Stimulated activated CD8-positive, alpha-beta memory T cell treated with anti-CD3 and anti-CD28 coated beads, Interleukin-7, amount 100 ng/mL, for 48 hours (primary cell): ENCODE data around the gene HAND1.
A peak's percentile ranks its signal among the peaks of the same experiment; 100 is the strongest.

Source experiments
- DNase-seq, 2 donors: peaks; one replicate each; pipeline ENCODE4 v3.0.0-alpha.2; 2020; ENCODE audit warnings: low read depth in 1 of 2; ENCODE audit errors: extremely low read depth in 1 of 2

The HAND1 gene

GRCh38 chr5:154506049-154506715, 28.2 kb upstream of the HAND1 start:
- DNase-seq = no peak

GRCh38 chr5:154505567-154505966, 27.5 kb upstream of the HAND1 start:
- no peak for DNase-seq

GRCh38 chr5:154503698-154504039, 25.6 kb upstream of the HAND1 start:
- DNase-seq = no peak

- no peak for DNase-seq
Measured at GRCh38 chr5:154502180-154502579, 24.2 kb upstream of the HAND1 start.

GRCh38 chr5:154501566-154501965, 23.5 kb upstream of the HAND1 start:
- DNase-seq = no peak

GRCh38 chr5:154498994-154499393, 21.0 kb upstream of the HAND1 start:
- DNase-seq = no peak

- no peak for DNase-seq
Measured at GRCh38 chr5:154498591-154498990, 20.6 kb upstream of the HAND1 start.

GRCh38 chr5:154494036-154494435, 16.0 kb upstream of the HAND1 start:
- no peak for DNase-seq

- DNase-seq = no peak
Measured at GRCh38 chr5:154493274-154493673, 15.2 kb upstream of the HAND1 start.

- no peak for DNase-seq
Measured at GRCh38 chr5:154491941-154492340, 13.9 kb upstream of the HAND1 start.

GRCh38 chr5:154487541-154487940, 9.5 kb upstream of the HAND1 start:
- peak; percentile 41 to 61 for DNase-seq

GRCh38 chr5:154486427-154486866, 8.4 kb upstream of the HAND1 start:
- no peak for DNase-seq

GRCh38 chr5:154485850-154486426, 7.9 kb upstream of the HAND1 start:
- DNase-seq = no peak

GRCh38 chr5:154485096-154485491, 7.1 kb upstream of the HAND1 start:
- no peak for DNase-seq

- no peak for DNase-seq
Measured at GRCh38 chr5:154484393-154485095, 6.5 kb upstream of the HAND1 start.

GRCh38 chr5:154483654-154484392, 5.8 kb upstream of the HAND1 start:
- no peak for DNase-seq

GRCh38 chr5:154482528-154483449, 4.8 kb upstream of the HAND1 start:
- DNase-seq = no peak

- DNase-seq = no peak
Measured at GRCh38 chr5:154481584-154482381, 3.8 kb upstream of the HAND1 start.

GRCh38 chr5:154480847-154481246, 2.8 kb upstream of the HAND1 start:
- no peak for DNase-seq
